NCI-H748 treated with DMSO at 0.1 percent for 48 hours (cell line): ENCODE measurements around the gene PRKCE.

Experiments used
- DNase-seq: peaks from one replicate; lab custom pipeline; 2025; lab: John Stamatoyannopoulos, UW

Gene PRKCE

DNA sequence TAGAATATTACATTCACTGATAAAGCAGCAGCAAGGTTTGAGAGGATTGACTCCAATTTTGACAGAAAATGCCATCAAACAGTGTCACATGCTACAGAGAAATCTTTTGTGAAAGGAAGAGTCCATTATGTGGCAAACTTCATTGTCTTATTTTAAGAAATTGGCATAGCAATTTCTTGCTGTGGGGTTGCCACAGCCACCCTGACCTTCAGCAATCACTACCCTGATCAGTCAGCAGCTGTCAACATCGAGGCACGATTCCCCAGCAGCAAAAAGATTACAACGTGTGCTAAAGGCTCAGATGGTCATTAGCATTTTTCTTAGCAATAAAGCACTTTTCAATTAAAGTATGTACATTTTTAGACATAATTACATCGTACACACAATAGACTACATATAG is 74.7 kb downstream of the PRKCE start:
- DNase-seq: no peak

DNA sequence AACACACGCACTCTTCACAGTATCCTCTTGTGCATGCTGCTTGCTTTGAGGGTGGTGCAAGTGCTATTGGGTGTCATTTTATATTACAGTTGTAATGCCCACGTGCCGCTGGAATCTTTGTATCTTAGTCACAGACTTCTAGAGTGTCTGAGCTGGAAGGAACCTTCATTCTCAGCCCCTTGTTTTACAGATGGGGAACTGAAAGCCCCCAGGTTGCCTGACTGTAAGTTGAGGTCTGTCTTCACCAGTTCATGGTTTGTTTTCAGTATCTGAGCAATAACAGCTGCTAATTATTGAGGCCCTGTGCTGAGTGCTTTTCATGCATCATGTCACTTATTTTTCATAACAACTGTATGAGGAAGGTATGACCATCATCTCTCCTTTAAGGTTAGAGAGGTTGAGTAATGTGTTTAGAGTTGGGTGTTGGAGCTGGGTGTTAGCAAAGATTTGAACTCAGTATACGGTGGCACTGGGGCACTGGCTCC is 77.0 kb downstream of the PRKCE start:
- no peak for DNase-seq

DNA sequence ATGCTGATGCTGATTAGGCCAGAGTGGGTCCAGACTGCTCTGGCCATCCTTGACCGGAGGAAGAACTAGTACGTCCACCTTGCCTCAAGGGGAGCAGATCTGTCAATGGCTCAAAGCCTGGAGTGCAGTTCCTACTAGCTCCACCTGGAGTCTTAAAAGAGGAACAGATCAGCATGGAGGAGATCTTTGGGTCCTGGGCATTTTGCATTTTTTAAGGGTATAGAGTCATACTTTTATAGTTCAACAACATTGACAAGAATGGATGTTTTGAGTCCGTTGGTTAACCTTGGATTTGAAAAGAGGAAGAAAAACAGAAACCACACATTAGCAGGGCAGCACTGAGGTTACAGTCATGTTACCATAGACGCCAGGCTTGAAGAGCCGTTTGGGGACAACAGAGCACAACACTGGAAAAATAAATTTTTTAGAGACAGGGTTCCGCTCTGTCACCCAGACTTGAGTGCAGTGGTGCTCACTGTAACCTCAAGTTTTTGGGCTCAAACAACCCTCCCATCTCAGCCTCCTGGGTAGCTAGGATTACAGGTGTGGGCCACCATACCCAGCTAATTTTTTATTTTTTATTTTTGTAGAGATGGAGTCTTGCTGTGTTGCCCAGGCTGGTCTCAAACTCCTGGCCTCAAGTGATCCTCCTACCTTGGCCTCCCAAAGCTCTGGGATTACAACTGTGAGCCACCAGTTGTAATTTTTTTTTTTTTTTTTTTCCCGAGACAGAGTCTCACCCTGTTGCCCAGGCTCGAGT is 78.5 kb downstream of the PRKCE start:
- DNase-seq: no peak

DNA sequence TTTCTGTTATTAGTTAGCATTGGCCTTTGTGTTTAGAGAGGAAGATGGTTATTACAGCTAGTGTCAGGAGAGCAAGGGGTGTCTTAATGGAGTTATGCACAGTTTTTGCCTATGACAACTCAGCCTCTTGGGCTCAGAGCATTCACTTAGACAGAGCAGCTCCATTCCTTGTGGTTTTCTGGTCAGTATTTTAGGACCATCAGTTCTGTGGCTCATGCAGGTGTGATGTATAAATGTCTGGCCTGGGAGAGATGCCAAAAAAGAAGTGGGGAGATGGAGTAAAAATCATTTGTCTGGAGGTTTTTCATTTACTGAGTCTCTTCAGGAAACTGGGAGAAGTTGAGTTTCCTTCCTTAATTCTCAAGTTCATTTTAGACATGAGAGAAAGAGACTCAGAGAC is 79.7 kb downstream of the PRKCE start:
- no peak for DNase-seq

DNA sequence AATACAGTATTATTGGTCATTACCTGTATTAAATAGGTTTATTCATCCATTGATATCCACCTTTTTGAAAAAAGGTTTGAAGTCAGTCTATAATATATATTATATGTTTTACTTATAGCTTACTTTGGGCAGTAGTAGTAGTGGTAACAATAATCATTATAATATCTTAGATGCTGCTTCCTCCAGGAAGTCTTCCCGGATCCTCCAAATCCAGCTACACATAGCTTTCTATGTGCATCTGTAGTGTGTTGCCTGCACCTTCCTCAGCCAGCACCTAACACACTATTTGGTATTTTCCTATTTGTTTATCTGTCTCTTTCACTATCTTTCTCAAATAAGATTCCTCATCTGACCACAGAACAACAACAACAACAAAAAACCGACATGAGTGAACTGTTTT is 81.0 kb downstream of the PRKCE start:
- DNase-seq: no peak

DNA sequence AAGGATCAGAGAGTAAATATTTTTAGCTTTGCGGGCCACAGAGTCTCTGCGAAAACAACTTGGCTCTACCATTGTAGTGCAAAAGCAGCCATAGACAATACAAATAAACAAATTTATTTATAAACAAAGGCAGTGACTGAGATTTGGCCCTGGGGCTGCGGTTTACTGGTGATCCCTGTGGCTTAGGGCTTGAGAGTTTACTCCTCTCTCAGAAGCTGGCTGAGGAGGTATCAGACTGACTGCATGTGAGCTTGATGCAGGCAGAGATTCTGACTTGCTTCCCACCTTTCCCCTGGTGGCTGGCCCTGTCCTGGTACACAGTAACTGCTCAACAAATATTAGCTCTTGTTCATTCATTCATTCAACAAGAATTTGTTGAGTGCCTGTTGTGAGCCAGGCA is 81.5 kb downstream of the PRKCE start:
- DNase-seq: no peak

DNA sequence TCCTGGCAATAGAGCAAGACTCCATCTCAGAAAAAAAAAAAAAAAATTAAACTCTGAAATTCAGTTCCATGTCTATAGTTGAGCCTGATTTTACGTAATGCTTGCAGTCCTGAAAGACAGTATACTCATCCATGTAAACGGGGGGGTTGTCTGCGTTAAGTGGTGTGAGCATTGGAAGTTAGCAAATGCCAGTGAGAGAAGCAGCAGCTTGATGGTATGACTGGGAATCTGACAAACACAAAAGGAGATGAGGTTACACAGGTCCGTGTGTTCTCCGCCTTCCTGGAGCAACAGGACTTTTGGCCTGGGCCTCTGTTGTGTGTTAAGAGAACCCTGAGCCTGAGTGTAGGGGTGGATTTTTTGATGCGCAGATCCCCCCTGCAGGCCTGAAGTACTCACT is 82.9 kb downstream of the PRKCE start:
- no peak for DNase-seq

DNA sequence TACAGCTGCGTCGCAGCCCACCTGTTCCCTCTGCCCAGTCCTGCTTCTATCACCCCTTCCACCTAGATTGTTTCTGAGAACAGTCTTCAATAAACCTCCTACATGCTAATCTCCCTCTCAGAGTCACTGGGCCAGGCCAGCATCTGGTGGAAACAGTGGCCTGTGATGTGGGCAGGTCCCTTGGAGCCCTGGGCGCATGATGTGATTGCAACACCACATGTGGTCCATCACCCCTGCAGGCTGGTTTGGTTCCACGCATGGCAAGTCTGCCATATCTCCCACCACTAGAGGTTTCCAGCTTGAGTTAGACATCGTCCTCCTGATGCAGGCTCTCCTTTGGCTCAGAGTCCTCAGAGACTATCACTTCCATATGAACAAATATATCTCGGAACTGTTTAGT is 83.5 kb downstream of the PRKCE start:
- DNase-seq: no peak

DNA sequence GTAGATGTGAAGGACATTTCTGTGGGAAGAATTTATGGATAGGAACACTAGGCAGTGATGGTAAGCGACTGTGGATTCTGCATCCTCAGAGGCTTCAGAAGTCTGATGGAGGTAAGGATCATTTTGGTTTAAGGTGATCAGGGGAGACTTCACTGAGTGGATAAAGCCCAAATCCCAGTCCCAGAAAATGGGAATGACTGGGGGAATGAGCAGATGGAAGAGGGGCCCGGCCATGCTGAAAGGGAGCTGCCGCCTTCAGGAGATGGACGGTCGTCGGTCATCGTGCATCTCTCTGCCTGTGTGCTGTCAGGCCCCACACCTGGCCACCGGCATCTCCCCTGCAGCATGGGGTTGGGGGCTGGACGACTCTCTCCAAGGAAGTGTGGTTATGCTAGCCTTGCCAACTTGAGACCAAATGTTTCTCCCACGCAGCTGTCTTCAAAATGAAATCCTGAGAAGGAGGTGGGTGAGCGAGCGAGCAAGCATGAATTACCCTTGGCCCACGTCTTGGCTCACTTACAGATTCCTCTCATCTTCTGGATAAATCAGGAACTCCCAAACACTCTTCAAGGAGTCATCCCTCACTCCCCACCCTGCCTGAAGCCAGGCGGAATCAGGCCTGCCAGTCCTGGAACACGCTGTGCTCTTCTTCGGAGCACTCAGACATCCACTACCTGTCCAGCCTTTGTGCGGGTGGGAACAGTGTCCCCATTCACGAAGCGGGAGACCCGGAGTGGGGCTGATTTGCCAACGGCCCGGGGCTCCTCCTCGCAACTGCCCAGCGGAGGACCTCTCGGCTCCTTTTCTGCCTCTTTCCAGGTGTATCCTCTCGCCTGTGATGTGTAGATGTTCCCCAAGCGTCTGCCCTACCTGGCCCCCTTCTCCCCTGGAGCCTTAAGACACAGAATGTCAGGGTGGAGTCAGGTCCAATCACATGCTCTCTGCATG is 85.6 kb downstream of the PRKCE start:
- DNase-seq: no peak

DNA sequence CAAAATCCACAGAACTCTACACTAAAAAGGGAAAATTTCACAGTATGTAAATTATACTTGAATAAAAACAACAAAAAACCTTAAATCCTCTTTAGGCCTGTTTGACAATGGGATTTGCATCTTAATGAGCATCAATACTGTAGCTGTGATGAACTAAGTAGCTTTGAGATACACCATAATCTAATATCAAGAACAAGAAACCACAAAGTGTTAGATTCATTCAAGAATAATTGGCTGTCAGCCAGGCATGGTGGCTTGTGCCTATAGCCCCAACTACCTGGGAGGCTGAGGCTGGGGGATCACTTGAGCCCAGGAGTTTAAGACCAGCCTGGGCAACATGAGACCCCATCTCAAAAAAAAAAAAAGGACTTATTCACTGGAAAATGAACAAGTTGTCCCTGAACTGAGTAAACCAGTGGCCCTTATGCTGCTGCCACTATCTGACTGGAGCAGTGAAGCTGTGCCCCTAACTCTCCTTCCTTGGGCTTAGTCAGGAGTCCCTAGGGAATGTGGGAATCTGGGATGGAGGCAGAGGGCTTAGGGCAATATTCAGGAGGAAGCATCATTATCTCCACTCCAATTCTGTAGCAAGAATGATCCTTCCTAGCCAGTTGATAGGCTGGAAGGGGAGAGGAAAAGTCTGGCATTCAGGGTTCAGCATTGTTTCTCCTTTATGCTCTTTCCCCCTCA is 88.5 kb downstream of the PRKCE start:
- no peak for DNase-seq

DNA sequence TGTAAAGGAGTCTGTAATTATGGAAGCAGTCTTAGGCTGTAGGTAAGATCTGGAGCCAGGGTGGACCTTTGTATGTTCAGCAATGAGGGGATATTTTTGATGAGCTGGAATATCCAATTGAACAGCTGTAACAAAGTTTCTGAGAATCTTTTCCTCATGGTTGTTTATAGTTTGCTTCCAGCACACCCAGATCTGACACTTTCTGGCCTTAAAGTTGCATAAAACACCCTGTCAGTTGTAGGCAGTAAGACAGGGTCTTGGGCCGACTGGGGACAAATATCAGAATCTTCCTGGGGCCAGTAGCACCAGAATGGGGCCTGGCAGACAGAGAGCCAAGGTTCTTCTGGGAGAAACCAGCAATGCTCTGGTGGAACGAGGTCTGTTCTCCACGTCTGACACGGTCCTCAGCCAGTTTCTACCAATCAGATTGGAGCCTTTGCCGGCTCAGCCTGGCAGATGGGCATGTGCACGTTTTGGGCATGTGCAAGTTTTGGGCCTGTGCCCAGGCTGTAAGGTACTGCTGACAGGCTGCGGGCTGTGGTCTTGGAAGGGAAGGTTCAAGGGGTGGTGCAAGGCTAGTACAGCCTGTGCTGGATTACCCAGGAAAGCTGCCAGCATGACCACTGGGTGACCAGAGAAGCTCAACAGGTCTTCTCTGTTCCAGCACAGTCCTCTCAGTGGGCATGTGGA is 89.8 kb downstream of the PRKCE start:
- no peak for DNase-seq

DNA sequence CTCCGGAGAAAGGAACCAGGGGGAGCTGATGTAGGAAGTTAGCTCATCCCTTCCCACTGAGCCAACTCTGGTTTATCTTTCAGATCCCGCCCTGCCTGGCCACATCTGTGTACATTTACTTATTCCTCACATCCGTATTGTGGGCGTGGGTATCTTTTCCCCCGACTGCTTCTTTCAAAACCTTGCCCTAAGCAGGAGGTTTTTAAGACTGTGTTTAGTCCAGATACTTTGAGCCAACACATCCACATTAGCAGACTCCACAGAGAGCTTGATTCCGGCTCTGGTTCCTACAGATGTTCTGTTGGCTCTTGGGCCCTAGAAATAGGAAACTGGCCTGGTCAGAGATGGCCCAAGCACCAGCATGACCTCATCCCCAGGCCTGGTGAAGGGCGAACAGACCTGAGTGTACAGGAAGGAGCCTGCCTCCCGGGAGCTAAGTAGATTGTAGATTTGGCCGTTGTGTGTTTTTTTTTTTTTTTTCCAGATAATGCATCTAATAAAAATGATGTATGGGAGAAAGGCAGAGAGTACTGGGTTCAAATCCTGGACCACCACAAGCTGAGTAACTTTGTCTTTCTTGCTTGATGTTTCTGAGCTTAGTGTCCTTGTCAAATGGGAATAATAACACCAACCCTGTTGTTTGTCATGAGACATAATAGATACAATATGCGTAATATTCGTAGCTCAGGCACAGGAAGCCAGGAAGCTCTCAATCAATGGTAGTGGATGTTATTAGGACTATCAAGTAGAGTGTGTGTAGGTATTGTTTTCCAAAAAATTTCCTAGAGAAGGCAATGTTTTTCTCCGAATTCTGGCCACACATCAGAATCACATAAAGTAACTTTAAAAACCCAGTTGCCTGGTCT is 92.3 kb downstream of the PRKCE start:
- no peak for DNase-seq

DNA sequence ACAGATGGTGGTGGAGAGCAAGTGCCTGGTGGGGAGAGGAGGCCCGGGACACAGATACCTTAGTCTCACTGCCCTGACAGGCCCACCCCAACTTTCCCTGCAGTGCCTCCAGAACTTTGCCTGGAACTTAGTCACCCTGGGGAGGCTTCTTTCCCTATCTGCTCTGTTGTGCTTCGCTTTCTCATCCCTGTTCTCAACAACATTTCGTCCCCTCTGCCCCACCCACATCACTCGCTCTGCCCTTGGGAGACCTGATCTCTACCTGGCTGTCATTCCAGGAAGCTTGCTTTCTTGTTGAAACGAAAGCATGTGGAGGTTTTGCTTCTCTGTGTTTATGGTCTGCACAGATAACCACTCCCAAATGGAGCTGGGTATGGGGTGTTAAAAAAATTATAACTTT is 93.8 kb downstream of the PRKCE start:
- DNase-seq: no peak

DNA sequence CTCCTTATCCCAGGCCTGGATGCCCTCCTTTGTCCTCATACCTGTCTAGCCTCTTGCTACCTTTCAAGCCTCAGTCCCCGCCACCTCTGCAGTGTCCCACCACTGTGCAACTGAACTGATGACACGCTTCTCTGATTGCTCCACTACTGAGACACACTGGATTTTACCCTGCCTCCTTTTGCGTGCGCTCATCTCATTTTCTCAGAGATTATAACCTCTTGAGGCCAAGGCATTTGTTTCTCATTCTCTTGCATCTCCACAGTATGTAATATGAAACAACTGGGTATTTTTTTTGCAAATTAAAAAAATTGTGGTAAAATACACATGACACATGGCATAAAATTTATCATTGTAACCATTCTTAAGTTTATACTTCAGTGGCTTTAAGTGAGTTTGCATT is 95.4 kb downstream of the PRKCE start:
- no peak for DNase-seq

DNA sequence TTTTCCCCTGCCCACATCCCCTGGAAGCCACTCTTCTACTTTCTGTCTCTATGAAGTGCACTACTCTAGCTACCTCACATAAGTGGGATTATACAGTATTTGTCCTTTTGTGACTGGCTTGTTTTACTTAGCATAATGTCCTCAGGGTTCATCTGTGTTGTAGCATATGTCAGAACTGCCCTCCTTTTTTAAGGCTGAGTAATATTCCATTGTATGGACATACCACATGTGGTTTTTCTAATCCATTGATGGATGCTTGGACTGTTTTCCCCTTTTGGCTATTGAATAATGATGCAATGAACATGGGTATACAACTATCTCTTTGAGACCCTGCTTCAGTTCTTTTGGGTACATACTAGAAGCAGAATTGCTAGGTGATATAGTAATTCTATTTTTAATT is 95.9 kb downstream of the PRKCE start:
- DNase-seq: no peak

DNA sequence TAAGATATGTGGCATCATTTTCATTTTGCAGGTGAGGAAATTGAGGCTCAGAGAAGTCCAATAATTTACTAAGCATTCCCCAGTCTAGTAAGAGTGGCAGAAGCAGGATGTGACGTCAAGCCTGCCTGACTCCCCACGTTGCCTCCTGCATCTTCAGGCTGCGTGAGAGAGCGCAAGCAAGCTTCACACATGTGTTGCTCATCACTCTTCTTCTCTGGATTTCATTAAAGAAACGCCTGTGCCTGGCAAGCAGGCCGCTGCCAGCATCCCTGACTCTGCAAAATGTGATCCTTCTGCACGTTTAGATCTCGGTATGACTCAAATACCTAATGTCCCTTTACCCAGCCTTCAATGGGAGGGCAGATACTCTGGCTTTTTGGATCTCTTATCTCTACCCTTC is 96.8 kb downstream of the PRKCE start:
- no peak for DNase-seq

DNA sequence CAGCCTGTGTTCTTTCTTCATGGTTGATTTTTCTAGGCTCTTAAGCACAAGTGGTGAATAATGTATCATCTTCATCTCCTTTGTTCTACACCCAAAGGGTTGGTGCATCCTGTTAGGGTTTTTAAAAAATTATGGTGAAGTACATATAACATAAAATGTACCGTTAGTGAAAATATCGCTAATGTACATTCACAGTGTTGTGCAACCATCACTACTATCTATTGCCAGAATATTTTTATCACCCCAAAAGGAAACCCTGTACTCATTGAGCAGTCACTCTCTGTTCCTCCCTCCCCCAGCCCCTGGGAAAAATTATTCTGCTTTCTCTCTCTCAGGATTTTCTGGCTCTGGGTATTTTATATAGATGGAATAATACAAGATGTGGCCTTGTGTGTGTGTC is 98.5 kb downstream of the PRKCE start:
- no peak for DNase-seq

DNA sequence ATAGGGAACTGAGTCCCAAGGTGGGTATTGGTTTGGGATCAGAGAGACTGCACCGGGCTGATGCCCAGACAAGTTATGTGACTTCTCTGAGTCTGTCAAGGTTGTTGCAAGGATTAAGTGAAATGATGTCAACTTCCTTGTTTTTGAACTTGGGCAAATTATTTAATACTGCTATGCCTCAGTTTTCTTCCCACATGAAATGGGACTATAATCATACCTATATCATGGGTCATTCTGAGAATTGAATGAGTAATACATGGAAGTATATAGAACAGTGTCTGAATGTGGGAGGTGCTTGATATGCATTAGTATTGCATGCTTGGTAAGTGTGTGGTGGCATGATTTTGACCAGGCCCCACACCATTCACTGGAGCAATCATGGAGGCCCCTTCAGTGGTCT is 99.0 kb downstream of the PRKCE start:
- no peak for DNase-seq

DNA sequence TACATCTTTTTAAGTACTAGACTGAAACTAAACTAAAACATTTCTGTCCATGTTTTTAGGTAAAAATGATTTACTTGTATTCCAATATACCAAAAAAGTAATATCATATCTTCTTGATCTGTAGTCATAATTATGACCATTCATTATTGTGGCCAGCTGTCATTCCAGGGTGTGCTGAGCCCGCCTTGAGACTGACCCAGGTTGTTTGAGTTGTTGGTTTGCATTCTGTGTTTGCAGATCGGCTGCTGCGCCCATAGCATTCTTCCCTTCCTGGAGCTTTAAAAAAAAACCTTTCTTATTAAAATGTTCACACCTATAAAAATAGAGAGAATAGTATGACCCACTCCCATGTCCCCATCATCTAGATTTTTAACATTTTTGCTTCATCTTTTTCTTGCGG is 101.9 kb downstream of the PRKCE start:
- no peak for DNase-seq

DNA sequence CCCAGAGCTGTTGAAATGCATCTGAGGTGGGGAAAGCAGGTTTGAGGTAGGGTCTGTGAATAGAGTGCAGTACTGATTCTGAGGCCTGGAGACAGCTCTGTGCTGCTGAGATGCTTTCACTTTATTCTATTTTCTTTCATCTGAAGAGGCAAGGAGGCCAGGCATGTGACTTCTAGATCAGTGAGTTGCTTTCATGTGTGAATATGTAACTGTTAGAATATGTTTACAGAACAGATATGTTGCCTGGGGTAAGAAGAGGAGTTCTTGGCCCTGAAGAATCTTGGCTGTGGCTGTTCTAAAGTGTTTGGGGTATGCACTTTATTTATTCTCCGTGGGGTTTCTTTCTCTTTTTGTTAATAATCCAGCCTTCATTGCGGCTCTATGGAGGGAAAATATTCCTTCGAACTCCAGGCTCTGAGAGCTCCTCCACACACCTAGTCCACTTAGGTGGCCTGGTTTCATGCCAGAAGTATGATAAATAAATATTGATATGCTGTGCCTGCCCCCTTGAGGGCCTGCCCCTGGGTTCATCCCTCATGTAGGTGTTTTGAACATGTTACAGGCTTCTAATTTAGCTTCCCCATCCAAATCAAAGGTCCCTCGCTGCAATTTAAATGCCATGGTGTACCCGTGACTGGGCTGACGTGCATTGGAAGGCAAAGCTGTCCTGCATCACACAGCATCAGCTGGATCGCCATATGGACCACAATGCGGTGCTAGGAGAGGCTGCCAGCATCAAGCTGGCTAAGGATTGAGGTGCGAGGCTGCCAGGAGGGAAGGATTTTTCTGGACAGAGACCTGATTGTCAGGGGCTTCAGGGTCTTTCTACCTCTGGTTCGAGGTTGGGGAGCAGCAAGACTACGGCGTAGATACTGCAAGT is 102.9 kb downstream of the PRKCE start:
- DNase-seq: no peak
